Trophoblast cell (in vitro differentiated cells and primary cell): ENCODE data around the gene EIF4A2. TPM values are rescaled to one million over a fixed set of nuclear protein-coding genes. Genes with fewer than 3 reads are reported as not detected.
A peak's percentile ranks its signal among the peaks of the same experiment; 100 is the strongest.

Source experiments
- DNase-seq, 2 donors: peaks; one replicate each; pipeline ENCODE4 v3.0.0-alpha.2; 2016
- H2AFZ ChIP-seq: 2 replicates; pipeline ENCODE4 v1.6.1; 2013; ENCODE audit warnings: low read length, moderate library complexity, mild to moderate bottlenecking; ENCODE audit not compliant: insufficient read depth, poor library complexity
- H2AK5ac ChIP-seq: 2 replicates; pipeline ENCODE4 v1.6.1; 2013; ENCODE audit warnings: mild to moderate bottlenecking, low read length
- H2BK120ac ChIP-seq: 2 replicates; pipeline ENCODE4 v1.6.1; 2013; ENCODE audit warnings: low read length, mild to moderate bottlenecking, moderate library complexity; ENCODE audit not compliant: insufficient read depth, poor library complexity
- H2BK12ac ChIP-seq: 2 replicates; pipeline ENCODE4 v1.6.1; 2013; ENCODE audit warnings: mild to moderate bottlenecking, low read length, moderate library complexity
- H2BK5ac ChIP-seq: 2 replicates; pipeline ENCODE4 v1.6.1; 2013; ENCODE audit warnings: low read length, low read depth, moderate library complexity, mild to moderate bottlenecking; ENCODE audit not compliant: poor library complexity
- H3K14ac ChIP-seq: 2 replicates; pipeline ENCODE4 v1.6.1; 2013; ENCODE audit warnings: mild to moderate bottlenecking, low read length
- H3K18ac ChIP-seq: 2 replicates; pipeline ENCODE4 v1.6.1; 2013; ENCODE audit warnings: mild to moderate bottlenecking, low read length
- H3K23ac ChIP-seq: 2 replicates; pipeline ENCODE4 v1.6.1; 2013; ENCODE audit warnings: low read length
- H3K27ac ChIP-seq: 2 replicates; pipeline ENCODE4 v1.5.1; 2013; ENCODE audit warnings: low read depth, mild to moderate bottlenecking, inconsistent platforms, low read length, moderate library complexity
- H3K27me3 ChIP-seq: 2 replicates; pipeline ENCODE4 v1.6.1; 2013; ENCODE audit warnings: inconsistent platforms, mild to moderate bottlenecking, low read length, moderate library complexity; ENCODE audit not compliant: insufficient read depth
- H3K36me3 ChIP-seq, 2 experiments: 1 replicate in 1 of 2; 2 replicates in 1 of 2; pipeline ENCODE4 v1.6.1; 2013; ENCODE audit warnings: low read length in 2 of 2, mild to moderate bottlenecking in 2 of 2, moderate library complexity in 1 of 2; ENCODE audit not compliant: insufficient read depth in 2 of 2, control insufficient read depth in 1 of 2
- H3K4ac ChIP-seq: 2 replicates; pipeline ENCODE4 v1.6.1; 2013; ENCODE audit warnings: low read depth, mild to moderate bottlenecking, low read length, moderate library complexity
- H3K4me1 ChIP-seq, 2 experiments: 1 replicate in 1 of 2; 2 replicates in 1 of 2; pipeline ENCODE4 v1.6.1; 2013; ENCODE audit warnings: low read length in 2 of 2, mild to moderate bottlenecking in 2 of 2, moderate library complexity in 1 of 2; ENCODE audit not compliant: insufficient read depth in 2 of 2, control insufficient read depth in 1 of 2
- H3K4me2 ChIP-seq: 2 replicates; pipeline ENCODE4 v1.6.1; 2013; ENCODE audit warnings: inconsistent platforms, mild to moderate bottlenecking, low read length, moderate library complexity
- H3K4me3 ChIP-seq: 2 replicates; pipeline ENCODE4 v1.5.1; 2013; ENCODE audit warnings: mild to moderate bottlenecking, low read depth, low read length, inconsistent platforms
- H3K79me1 ChIP-seq: one replicate; pipeline ENCODE4 v1.6.1; 2013; ENCODE audit warnings: low read length
- H3K79me2 ChIP-seq: 2 replicates; pipeline ENCODE4 v1.6.1; 2013; ENCODE audit warnings: low read length, mild to moderate bottlenecking; ENCODE audit not compliant: control insufficient read depth, insufficient read depth, poor library complexity
- H3K9ac ChIP-seq: 2 replicates; pipeline ENCODE4 v1.6.1; 2013; ENCODE audit warnings: mild to moderate bottlenecking, low read length
- H3K9me3 ChIP-seq: 2 replicates; pipeline ENCODE4 v1.6.1; 2013; ENCODE audit warnings: low read depth, mild to moderate bottlenecking, control low read depth, inconsistent platforms, low read length; ENCODE audit not compliant: insufficient read depth
- H4K12ac ChIP-seq: 2 replicates; pipeline ENCODE4 v1.6.1; 2013; ENCODE audit warnings: low read depth, mild to moderate bottlenecking, low read length, moderate library complexity
- H4K8ac ChIP-seq: 2 replicates; pipeline ENCODE4 v1.6.1; 2013; ENCODE audit warnings: low read depth, mild to moderate bottlenecking, low read length, moderate library complexity
- H4K91ac ChIP-seq: one replicate; pipeline ENCODE4 v1.6.1; 2013; ENCODE audit warnings: low read depth, mild to moderate bottlenecking, low read length, moderate library complexity
- WGBS: extraction: QIAGEN DNeasy Blood & Tissue Kit; methylation state at CpG from one replicate; pipeline ENCODE4 v1.1.7; 2013; ENCODE audit warnings: missing lambda C conversion rate; ENCODE audit not compliant: insufficient read length, insufficient coverage; ENCODE audit errors: extremely low coverage; 5-methylcytosine and 5-hydroxymethylcytosine counted together
- polyA plus RNA-seq: library from polyadenylated mRNA; stranded (reverse); fragments of 200-250 nt; gene quantifications from 2 replicates; pipeline ENCODE4 v1.2.3, GENCODE V29; 2013

Gene EIF4A2
- 213 and 217 TPM in 2 replicates for polyA plus RNA-seq

- H3K9ac ChIP-seq = peak within 1 kb of the TSS; percentile 87
- peaks cover 13% of the 10 kb centered on the region for H3K79me2 ChIP-seq
- peak within 1 kb of the TSS; percentile 94 for H3K4ac ChIP-seq
- peak within 1 kb of the TSS; percentile 82 for H3K27ac ChIP-seq
- peak within 1 kb of the TSS; percentile 74 for H2AFZ ChIP-seq
- H3K27me3 ChIP-seq = no peaks in the 10 kb centered on the region
- H3K4me1 ChIP-seq = peaks cover 0 to 2% of the 10 kb centered on the region in 2 experiments
- peak within 1 kb of the TSS; percentile 16 for H2AK5ac ChIP-seq
- H4K91ac ChIP-seq = peak within 1 kb of the TSS; percentile 85
- H3K36me3 ChIP-seq = peaks cover 6 to 31% of the 10 kb centered on the region in 2 experiments
- peak within 1 kb of the TSS; percentile 97 for H3K4me3 ChIP-seq
- peak within 1 kb of the TSS; percentile 70 for H3K18ac ChIP-seq
- no CpG with 5 or more reads among the region's 60 CpGs for WGBS
- peak within 1 kb of the TSS; percentile 60 for H4K12ac ChIP-seq
- H3K23ac ChIP-seq = no peak within 1 kb of the TSS
- H2BK5ac ChIP-seq = peak within 1 kb of the TSS; percentile 97
- H3K9me3 ChIP-seq = peaks cover 3% of the 10 kb centered on the region
- H3K79me1 ChIP-seq = peaks cover 14% of the 10 kb centered on the region
- H3K14ac ChIP-seq = peak within 1 kb of the TSS; percentile 91
- peak within 1 kb of the TSS; percentile 85 for H3K4me2 ChIP-seq
- DNase-seq = peak; percentile 76 to 94
- H4K8ac ChIP-seq = peak within 1 kb of the TSS; percentile 89
- H2BK12ac ChIP-seq = no peak within 1 kb of the TSS
- peak within 1 kb of the TSS; percentile 94 for H2BK120ac ChIP-seq
These were observed at the start of gene EIF4A2 for GRCh38 chr3:186783058-186783730. Gene EIF4A2, plus strand, starts transcription at chr3:186783577. Its CDS starts 34 bp downstream, at chr3:186783611.

GRCh38 chr3:186742618-186743380 is 40.6 kb upstream of the EIF4A2 start:
- no peak overlapping the region for H3K27ac ChIP-seq
- H2BK12ac ChIP-seq = no peak overlapping the region
- no peak overlapping the region for H3K4ac ChIP-seq
- H3K4me1 ChIP-seq = no peaks in the 10 kb centered on the region
- no peak overlapping the region for H2BK5ac ChIP-seq
- H3K18ac ChIP-seq = no peak overlapping the region
- WGBS = no CpG with 5 or more reads among the region's 7 CpGs
- H3K79me1 ChIP-seq = no peaks in the 10 kb centered on the region
- no peak overlapping the region for H2BK120ac ChIP-seq
- no peak overlapping the region for H2AK5ac ChIP-seq
- no peak overlapping the region for H2AFZ ChIP-seq
- no peak overlapping the region for H4K91ac ChIP-seq
- H3K9ac ChIP-seq = no peak overlapping the region
- no peak overlapping the region for H3K4me3 ChIP-seq
- no peak overlapping the region for H3K23ac ChIP-seq
- no peak for DNase-seq
- H3K4me2 ChIP-seq = no peak overlapping the region
- no peak overlapping the region for H3K14ac ChIP-seq
- no peaks in the 10 kb centered on the region for H3K9me3 ChIP-seq
- H3K36me3 ChIP-seq = no peaks in the 10 kb centered on the region
- H4K8ac ChIP-seq = no peak overlapping the region
- H3K27me3 ChIP-seq = no peaks in the 10 kb centered on the region
- H4K12ac ChIP-seq = no peak overlapping the region
- H3K79me2 ChIP-seq = no peaks in the 10 kb centered on the region

GRCh38 chr3:186743666-186744065 is 39.7 kb upstream of the EIF4A2 start:
- H4K8ac ChIP-seq = no peak overlapping the region
- H3K4ac ChIP-seq = no peak overlapping the region
- H2BK12ac ChIP-seq = no peak overlapping the region
- H3K27ac ChIP-seq = no peak overlapping the region
- H2AK5ac ChIP-seq = no peak overlapping the region
- no peaks in the 10 kb centered on the region for H3K4me1 ChIP-seq
- no peak overlapping the region for H3K23ac ChIP-seq
- H4K91ac ChIP-seq = no peak overlapping the region
- WGBS = no CpG with 5 or more reads among the region's 3 CpGs
- H2BK5ac ChIP-seq = no peak overlapping the region
- no peaks in the 10 kb centered on the region for H3K27me3 ChIP-seq
- H2BK120ac ChIP-seq = no peak overlapping the region
- DNase-seq = no peak
- H3K14ac ChIP-seq = no peak overlapping the region
- no peak overlapping the region for H3K4me3 ChIP-seq
- no peaks in the 10 kb centered on the region for H3K79me1 ChIP-seq
- no peaks in the 10 kb centered on the region for H3K9me3 ChIP-seq
- H3K18ac ChIP-seq = no peak overlapping the region
- H3K9ac ChIP-seq = no peak overlapping the region
- no peak overlapping the region for H4K12ac ChIP-seq
- no peak overlapping the region for H2AFZ ChIP-seq
- H3K79me2 ChIP-seq = no peaks in the 10 kb centered on the region
- H3K4me2 ChIP-seq = no peak overlapping the region
- no peaks in the 10 kb centered on the region for H3K36me3 ChIP-seq

- Histone ChIP-seq H3K36me3 (no peaks in the 10 kb centered on the region), H3K23ac (no peak overlapping the region), H3K9me3 (no peaks in the 10 kb centered on the region), H3K27me3 (no peaks in the 10 kb centered on the region), H3K4me1 (no peaks in the 10 kb centered on the region), H3K79me2 (no peaks in the 10 kb centered on the region), H3K14ac (no peak overlapping the region), H2AFZ (peak overlapping the region; percentile 11), H4K12ac (no peak overlapping the region), H3K18ac (no peak overlapping the region), H2BK12ac (no peak overlapping the region), H2AK5ac (no peak overlapping the region), H3K4me3 (no peak overlapping the region), H3K9ac (no peak overlapping the region), H4K91ac (peak overlapping the region; percentile 3), H4K8ac (no peak overlapping the region), H2BK5ac (no peak overlapping the region), H3K4me2 (no peak overlapping the region), H2BK120ac (no peak overlapping the region), H3K4ac (no peak overlapping the region), H3K79me1 (no peaks in the 10 kb centered on the region), H3K27ac (peak overlapping the region; percentile 27)
- DNase-seq = peak in 1 of 2 donors; percentile 41
- WGBS = no CpG with 5 or more reads among the region's 10 CpGs
These were observed 37.4 kb upstream of the EIF4A2 start for GRCh38 chr3:186746008-186746407.
